GM21447 (cell line): ENCODE measurements around the gene CDK11A.
A peak's percentile ranks its signal among the peaks of the same experiment; 100 is the strongest.
"Not testable (repeated sequence)": the region's sequence is repeated elsewhere in the genome, so short reads cannot be mapped to it uniquely, and the experiment has no call there.

Source experiments
- ATAC-seq: cut with Tn5 transposase; IDR thresholded peaks from one replicate; pipeline ENCODE4 v1.9.1; 2021; ENCODE audit not compliant: unreplicated experiment

Gene CDK11A

DNA sequence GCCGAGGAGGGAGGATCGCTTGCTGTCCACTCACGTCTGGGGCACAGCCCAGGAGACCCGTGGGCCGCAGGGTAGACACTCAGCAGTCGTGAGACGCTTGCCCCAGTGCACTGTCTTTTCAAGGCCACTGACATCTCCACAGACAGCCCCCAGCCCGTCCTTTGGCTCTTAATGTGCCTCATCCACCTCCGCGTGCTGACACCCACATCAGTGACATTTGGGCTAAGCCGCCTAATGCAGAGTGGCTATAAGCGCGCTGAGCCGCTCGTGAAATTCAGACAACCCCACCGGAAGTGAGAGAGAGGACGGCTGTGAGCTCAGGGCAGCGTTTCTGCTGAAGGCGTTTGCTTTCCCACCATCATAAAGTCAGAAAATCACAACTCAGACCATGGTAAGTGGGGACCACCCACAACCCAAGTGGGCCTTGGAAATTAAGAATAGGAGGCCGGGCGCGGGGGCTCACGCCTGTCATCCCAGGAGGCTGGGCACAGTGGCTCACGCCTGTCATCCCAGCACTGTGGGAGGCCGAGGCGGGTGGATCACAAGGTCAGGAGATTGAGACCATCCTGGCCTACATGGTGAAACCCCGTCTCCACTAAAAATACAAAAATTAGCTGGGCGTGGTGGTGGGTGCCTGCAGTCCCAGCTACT, 40.0 kb downstream of the CDK11A start:
- no peak for ATAC-seq

DNA sequence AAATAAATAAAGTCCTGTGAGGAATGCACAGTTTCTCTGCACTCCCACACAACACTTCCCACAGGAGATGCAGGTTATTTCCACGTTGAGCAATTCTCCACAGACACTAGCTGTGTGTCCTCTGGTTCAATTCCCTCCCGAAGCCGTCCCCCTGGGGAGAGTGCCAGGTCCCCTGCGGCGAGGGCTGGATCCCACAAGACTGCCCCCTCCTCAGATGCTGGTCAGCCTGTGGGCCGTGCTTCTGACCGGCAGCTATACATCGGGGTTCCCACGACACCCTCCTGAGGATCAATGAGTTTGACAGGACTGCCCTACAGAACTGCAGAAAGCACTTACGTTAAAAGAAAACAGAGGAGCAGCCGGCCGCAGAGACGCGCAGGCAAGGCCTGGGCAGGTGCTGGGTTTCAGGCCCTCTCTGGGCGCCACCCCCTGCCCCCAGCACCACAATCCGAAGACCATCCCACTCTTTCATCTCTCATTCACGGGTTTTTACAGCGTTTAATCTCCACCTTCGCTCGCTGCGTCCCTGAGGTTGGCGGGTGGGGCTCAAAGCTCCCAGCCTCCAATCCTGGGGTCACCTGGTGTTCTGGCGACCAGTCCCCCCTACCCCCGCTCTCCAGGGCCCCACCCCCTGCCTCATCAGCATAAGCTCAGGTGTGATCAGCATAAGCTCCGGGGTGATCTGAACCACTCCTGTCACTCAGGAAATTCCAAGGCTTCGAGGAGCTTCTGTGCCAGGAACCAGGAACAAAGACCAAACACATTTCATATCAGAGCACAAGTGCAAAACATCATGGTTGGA, 40.9 kb downstream of the CDK11A start:
- no peak for ATAC-seq

DNA sequence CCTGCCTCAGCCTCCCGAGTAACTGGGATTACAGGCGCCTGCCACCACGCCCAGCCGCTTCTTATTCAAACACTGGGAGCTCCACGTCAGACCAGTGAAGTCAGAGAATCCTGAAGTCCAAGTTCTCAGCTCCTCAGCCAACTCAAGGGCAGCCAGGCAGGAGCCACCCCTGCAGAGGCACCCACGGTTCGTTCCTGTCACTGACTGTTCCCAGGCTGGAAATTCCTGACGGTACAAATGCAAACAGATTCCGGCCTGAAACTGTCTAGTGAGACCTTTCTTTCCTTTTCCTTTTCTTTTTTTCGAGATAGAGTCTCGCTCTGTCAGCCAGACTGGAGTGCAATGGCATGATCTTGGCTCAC, 43.3 kb downstream of the CDK11A start:
- no peak for ATAC-seq

DNA sequence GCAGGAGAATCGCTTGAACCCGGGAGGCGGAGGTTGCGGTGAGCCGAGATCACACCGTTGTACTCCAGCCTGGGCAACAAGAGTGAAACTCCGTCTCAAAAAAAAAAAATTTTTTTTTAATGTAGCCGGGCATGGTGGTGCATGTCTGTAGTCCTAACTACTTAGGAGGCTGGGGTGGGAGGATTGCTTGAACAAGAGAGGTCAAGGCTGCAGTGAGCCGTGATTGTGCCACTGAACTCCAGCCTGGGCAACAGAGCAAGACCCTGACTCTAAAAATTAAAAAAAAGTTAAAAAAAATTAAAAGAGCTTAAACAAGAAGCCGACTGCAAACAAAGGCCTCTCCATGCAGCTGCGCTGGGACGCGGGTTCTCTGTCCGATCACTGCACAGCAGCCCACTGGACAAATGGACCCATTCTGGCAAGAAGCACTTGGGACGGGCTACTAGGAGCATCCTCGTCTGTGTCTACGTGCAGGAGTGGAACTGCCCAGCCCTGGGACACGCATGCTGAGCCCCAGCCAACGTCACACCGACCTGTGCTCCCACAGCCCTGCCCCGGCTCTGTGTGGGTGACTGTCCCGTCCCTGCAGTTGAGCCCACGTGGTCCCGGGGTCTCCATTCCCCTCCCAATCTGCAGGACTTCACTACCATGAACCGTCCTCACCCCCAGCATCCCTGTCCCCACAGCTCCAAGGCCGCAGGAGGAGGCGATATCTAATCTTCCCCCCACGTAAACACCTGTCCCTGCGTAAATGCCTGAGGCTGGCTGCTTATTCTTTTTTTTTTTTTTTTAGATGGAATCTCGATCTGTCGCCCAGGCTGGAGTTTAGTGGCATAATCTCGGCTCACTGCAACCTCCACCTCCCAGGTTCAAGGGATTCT, 43.9 kb downstream of the CDK11A start:
- ATAC-seq = no peak

DNA sequence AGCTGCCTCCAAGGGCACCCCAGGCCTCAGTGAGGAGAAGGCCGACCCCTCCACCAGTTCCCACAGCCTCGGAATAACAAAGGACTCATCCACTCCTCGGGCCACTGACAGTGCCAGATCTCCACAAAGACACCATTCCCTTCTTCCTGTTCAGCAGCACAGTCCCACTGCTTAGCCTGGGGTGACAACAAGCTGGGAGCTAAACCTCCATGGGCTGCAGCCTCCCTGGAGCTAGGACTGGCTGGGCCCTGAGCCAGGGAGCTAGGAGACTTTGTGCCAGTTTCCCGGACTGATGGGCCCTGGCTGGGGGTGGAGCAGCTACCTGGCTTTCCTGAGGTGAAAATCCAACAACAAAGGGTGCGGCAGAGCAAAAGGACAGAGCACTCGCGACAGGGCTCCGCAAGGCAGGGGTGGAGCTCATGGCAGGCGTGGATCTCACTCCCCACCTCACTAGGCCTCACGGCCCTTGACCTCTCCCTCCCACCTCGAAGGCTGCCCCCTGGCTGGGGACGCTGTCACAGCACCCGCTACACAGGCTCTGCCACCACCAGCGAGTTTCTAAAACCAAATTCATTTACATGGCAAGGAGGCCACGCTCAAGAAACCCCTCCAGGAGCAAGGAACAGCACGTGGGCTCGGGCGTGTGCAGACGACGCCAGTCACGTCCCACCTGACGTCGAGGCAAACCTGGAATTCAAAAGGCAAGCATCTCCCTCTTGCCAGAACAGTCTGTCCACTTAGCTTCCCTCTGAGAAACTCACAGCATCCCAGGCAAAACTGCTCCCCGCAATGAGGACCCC, 45.4 kb downstream of the CDK11A start:
- ATAC-seq = peak; percentile 2

DNA sequence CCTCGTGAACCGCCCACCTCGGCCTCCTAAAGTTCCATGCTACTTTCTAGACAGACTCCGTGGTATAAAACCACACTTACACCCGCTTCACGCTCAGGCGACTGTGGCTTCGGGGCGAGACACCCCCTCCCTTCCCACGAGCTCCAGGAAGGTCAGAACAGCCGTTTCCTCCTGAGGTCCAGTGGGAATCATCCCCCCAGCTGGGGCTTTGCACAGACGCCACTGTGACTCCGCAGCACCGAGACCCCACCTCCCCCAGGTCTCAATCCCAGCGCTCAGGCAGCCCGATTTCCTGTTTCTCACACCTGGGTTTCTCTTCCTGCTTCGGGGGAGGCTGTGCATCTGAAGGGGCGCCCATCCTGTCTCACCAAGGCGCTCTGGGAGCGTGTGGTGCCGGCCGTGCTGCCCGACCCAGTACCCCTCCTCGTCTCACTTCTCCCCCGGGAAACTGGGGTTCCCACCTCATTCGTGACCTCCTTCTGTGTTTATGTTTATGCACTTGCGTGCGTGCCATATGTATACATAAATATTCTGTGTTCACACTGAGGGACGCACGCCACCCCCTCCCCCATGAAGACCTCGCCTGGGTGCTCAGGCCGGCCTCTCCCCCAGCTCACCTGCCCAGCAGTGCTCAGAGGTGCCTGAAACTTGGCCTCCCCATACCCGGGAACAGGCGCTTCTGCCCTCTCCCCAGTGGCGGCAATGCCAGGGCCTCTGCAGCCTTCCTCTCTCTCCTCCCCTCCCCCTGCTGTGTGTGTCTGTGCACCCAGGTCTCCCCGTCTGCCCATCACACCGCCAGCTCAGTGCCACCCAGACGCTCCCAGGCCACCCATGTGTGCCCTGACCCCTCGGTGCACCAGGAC, 46.2 kb downstream of the CDK11A start:
- peak; percentile 80 for ATAC-seq

DNA sequence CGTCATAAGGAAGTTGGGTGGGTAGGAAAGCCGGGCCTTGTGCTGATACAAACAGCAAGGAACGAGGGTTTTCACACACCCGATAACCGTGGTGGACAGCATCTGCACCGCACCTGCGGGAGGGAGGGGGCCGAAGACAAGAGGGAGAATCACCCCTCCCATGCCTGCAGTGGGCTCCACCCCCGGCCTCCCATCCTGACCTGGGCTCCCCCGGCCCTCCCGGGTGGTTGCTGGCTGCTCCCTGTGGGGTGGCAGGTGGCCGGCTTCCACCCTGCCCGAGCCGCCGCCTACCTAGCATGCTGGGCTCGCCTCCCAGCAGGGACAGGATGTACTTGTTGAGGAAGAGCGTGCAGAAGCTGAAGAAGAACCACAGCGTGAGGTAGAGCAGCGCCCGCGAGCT, 48.1 kb downstream of the CDK11A start:
- ATAC-seq = not testable (repeated sequence)

DNA sequence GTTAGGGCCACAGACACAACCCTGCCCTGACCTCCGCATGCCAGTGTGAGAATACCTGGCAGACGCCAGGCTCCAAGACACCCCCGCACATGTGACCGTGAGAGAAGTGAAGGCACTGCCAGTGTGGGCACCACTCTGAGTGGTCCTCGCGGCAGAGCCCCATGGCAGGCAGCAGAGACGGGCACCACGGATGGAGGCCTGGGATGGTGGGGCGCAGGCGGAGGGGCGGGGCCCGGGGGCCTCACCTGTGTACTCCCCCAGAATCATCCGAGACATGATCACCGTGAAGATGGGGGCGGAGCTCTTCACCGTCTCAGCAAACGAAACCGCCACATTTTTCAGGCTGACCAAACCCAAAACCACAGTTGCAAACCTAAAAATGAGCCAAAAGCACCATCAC, 48.9 kb downstream of the CDK11A start:
- ATAC-seq = not testable (repeated sequence)

DNA sequence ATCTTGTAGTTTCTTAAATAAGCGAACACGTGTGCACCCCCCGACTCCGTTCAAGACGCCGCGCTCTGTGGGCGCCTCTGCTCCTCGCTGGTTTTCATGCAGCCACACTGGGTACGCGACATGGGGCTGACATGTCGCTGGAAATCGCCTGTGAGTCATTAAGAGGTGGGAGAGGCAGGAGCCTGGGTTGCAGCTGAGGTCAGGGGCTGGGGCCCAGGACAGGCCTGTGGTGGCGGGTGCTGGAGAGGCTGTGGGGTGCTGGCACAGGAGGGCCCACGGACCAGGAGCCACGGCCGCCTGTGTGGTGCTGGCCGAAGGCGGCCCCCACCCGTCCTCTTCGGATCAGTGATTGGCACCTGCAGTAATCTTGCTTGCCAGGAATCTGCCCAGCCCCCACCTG, 49.4 kb downstream of the CDK11A start:
- ATAC-seq = not testable (repeated sequence)

DNA sequence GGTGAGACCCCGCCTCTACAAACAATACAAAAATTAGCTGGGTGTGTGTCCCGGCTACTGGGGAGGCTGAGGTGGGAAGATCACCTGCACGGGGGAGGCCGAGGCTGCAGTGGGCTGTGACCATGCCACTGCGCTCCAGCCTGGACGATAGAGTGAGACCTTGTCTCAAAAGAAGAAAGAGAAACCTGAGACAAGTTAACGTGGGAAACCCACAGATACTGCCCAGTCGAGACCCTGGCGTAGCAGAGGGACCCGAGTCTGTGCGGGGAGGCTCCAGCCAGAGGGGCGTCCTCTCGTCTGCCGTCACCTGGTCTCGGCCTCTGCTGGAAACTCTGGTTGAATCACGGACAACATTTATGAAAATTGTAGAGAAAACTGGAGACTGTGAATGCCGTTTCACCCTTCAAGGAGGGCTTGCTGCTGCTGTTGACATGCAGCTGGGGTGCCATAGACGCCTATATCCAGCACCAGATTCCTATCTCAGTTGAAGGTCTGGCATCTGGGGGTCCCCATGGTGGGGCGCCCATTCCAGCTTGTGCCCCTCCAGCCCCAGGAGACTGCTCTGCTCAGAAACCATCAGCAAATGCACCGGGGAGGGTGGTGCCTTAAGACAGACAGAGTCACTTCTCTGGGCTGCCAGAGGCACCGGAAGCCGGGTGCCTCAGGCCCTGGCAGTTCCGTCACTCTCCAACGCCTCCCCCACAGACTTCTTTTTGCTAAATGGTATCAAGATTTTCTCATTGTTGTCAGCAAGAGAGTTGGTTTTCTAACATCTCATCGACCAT, 51.8 kb downstream of the CDK11A start:
- ATAC-seq = no peak

DNA sequence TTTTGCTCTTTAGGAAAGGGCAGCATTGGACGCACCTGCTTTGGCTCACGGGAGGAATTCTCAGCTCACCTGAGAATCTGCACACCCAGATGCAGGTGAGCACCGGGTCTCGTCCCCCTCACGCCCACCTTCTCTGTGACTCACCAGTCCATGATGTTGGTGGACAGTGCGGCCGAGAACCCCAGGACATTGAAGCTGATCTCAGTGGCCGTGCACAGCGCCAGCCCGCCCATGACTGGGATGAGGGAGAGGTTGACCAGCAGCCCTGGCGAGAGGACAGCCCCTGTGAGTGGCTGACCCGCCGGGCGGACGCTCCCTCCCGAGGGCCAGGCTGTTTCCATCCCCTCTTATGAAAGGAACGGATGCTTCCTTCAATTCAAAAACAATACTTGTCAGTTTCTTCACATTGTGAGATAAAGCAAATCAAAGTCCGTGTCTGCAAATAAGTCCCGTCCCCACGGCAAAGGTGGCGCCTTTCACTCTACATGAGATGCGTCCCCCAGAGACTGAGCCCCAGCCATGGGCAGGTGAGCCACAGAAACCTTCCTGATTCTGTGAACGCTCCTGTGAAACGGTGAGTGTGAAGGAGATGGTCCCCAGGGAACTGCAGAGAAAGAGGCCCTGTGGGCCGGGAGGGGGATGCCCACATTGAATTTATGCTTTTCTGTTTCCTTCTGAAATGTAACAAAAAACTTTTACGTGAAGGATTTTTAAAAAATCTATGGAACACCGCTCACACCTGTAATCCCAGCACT, 52.6 kb downstream of the CDK11A start:
- ATAC-seq = no peak

DNA sequence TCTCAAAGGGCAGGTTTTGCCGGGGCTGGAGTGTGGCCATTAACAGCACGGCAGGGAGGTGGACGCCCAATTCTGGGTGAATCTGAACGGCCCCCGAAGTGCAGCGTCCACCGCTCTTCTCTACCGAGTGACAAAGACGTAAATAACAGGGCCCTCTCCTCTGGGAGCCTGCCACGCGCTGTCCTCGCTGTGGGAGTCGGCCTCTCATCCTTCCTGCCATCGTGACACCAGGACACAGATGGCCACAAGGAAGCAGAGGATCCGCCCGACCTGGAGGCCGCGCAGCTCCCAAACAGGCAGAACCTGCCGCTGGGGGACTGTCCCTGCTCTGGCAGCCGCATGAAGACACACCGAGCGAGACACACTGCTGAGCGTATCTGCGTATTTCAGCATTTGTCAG, 53.3 kb downstream of the CDK11A start:
- no peak for ATAC-seq

DNA sequence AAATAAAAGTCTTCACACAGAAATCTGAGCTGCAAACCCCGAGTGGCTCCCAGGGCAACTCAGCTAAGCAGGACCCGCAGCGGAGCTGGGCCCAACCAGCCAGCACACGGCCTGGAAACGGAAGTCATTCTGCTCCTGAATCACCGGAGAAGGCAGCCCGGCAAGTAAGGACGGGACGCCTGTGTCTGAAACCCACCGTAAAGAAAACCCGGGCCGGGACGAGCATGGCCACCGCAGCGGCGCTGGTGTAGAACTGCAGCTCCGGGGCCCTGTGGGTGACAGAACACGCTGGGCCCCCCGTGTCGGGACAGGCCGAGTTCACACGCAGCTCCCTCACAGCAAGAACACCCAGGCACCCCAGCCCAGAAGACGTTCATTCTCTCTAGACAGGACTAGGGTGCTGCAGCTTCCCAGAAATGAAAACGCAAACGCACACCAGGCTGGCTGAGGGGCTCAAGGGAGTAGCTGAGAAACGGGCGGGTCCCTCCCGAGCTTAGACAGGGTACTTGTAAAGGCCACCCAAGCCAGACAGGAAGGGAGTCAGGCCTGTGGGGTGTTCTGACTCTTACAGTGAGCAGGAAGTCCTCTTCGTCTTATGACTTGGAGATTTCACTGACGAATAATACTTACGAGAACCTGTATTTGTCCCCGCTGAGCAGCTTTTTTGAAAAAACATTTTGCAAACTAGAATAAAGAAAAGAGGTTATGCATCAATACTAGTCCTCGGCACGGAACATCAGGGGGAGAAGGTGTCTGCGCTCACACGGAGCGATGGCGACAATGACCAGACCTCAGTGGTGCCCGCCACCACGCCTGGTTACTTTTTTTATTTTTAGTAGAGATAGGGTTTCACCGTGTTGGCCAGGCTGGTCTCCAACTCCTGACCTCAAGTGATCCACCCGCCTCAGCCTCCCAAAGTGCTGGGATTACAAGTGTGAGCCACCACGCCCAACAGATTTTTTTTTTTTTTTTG, 54.4 kb downstream of the CDK11A start:
- ATAC-seq = no peak

DNA sequence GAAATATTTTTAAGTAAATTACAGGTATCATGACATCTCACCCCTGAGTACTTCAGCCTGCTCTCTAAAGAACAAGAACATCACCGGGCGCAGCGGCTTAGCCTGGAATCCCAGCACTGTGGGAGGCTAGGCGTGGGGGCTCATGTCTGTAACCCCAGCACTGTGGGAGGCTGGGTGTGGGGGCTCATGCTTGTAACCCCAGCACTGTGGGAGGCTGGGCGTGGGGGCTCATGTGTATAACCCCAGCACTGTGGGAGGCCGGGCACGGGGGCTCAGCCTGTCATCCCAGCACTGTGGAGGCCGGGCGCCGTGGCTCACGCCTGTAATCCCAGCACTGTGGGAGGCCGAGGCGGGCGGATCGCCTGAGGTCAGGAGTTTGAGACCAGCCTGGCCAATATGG, 57.6 kb downstream of the CDK11A start:
- ATAC-seq = no peak

DNA sequence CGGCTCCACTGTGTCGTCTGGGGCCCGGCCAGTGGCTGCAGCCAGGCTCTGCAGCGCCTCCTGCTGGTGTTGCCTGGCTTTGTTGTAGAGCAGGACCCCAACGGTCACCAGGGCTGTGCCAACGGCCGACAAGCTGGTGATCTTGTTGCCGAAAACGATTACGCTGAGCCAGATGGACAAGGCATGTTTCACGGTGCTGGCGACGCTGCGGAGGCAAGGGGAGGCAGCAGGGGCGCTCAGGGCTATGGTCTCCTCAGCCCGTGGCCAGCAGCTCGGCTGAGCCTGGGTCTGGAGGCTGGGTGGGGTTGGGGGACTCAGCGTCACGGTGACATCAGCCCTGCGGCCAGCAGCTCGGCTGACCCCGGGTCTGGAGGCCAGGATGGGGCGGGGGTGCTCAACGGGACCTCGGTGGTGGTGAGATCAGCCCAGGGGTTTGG, 58.3 kb downstream of the CDK11A start:
- ATAC-seq = no peak

DNA sequence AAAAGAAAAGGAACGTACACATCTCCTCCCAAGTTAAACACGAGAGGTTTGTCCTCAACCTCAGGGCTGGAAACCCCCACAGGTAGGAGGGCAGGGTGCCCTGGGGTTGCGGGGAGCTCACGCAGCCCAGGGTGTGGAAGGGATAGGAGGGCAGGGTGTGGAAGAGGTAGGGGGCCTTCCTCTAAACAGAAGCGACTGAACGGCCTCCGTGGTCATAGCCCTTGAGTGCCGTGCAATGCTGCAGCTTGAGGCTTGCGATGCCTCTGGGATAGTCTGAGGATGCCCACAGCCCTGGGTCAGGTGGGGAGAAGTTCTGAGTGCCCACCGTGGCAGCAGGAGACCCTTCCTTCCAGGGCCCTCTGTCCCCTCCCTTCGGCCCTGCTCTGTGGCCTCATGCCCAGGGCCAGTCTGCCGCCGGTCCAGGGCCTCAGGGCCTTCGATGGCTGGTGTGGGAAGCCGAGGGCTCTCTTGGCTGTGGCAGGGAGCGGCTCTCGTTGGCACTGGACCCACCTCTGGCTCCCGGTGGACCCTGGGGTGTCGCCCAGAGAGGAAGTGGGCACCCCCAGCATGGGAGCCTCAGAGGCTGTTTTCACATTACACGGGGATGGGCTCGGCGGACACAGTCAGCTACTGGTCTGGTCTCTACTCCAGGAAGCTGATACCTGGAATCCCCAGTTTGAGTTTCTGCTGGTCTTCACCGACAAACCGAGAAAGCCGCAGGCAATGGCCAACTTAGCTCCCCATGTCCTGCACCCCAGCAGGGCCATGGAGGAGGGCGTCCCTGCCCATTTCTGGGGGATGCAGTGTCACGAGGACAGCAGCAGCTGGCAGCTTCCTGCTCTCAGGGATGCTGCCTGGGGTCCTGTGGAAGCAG, 59.0 kb downstream of the CDK11A start:
- ATAC-seq = no peak
